HG03135 (cell line): ENCODE measurements around the gene SYNE4.

Experiments used
- ATAC-seq: cut with Tn5 transposase; IDR thresholded peaks from one replicate; pipeline ENCODE4 v1.9.1; 2021; ENCODE audit warnings: mild to moderate bottlenecking, moderate library complexity; ENCODE audit not compliant: unreplicated experiment

SYNE4 gene

DNA sequence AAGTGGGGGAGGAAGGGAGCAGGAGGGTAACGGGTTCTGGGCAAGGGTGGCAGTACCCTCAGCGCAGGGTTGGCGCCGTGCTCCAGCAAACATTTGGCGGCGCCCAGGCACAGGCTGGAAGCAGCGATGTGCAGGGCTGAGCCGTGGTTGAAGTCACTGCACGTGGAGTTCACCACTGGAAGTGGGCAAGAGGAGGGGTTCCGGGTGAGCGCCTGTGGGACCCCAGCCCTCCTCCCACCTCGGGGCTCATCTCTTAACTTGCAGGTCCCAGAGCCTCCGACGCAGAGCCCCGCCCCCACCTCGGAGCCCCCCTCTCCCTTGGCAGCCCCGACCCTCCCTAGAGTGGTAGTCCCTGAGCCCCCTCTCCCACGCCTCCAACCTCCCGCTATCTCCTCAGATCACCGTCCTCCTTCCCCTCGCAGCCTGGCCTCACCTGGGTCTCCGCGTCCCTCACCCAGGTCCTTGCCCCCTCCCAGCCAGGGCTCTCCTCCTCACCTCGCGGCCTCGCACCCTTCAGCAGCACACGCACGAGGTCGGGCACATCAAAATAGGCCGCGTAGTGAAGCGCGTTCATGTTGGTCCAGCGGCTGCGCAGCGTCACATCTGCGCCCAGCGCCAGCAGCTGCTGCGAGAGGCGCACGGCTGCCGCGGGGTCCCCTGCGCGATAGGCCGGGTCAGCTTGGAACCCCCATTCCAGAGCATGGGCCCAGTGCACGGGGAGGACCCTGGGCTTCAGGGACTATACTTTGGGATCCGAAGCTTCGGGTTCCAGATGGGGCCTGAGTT is 17.7 kb upstream of the SYNE4 start:
- ATAC-seq, result no peak

DNA sequence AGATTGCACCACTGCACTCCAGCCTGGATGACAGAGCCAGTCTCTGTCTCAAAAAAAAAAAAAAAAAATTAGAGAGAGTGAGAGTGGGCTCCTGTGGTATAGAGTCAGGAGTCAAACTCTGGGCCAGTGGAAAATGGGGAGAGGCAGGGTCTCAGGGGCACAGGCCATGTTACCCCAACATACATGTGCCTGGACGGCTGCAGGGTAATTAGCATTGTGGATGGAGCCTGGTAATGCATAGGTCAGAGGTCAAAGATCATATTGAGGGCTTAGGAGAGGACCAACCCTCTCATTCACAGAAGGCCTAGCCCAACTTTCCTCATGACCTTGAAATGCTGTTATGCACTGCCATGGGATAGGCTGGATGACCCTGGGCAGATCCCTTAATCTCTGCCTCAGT is 16.9 kb upstream of the SYNE4 start:
- no peak for ATAC-seq

DNA sequence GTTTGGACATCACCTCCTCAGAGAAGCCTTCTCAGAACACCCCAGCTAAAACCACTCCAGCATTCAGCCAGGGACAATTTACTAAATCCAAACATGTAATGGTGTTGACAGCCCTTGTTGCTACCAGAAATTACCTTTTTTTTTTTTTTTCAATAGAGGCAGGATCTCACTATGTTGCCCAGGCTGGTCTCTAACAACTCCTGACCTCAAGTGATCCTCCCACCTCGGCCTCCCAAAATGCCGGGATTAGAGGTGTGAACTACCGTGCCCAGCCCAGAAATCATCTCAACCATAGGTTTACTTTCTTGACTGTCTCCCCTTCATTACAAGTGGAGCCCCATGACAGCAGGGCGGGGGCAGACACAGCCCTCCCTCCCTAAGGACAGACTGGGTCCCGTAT is 14.8 kb upstream of the SYNE4 start:
- ATAC-seq, result no peak

DNA sequence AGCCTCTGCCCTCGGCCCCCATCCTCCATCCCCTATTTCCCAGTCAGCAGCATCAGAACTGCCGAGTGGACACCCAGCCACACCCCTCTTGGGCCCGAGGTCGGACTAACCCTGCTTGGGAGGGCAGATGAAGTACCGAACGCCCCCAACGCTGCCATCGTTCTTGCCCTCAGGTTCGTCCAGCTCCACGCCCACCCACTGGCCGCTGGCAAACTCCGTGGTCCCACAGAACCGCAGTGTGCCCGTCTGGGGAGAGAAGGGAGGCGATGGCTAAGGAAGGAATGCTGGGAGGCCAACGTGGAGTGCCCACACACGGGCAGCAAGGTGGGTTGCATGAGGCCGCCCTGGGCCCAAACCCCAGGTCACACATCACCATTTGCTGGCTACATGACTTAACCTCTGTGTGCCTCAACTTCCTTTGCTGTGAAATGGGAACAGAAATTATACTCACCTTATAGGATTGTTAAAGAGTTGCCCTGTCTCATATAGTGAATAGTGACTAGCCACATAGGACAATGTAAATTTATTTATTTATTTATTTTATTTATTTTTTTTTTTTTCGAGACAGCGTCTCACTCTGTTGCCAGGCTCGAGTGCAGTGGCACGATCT is 10.6 kb upstream of the SYNE4 start:
- ATAC-seq, result no peak

DNA sequence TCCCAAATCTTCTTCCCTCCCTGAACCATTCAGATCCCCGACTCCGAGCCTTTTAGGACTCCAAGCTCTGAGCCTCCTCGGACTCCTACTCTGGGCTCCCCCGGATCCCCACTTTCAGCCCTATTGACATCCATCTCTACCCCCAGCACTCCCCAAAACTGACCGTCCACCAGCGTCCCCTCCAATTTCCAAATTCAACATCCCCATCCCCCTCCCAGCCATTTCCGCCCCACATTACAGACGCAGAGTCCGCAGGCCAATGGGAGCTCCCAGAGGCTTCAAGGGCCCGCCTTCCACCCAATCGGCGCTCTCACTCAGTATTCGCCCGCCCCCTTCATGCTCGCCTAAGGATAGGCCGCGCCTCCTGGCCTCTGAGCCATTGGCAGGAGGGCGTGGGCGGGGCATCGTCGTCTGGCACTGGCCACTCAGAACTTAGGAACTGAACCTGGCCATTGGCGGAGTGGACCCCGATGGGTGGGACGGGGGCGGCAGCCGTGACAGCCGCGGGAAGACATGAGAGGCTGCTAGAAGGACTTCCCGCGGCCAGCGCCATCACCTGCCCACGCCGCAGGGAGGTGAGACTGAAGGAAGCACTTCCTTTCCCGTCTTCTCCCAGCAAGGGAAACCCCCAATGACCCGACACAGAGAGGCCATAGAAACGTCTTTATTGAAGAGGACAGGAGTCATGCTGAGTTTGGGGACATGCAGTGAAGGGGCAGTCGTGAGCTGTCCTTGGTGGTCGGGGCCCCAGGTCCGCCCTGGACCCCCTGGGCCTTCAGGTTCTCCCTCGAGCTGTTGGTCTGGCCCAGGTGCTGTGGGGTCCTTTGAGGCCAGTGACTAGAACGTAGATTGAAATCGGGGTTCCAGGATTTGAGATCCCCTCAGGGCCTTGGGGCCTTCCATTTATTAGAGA is 5.7 kb upstream of the SYNE4 start, which contains the start of gene ALKBH6:
ALKBH6 (minus strand) TSS at position 202 of the 913 bp plus-strand sequence. CDS start 816 bp downstream, outside the sequence.
- peak; percentile 97 for ATAC-seq

DNA sequence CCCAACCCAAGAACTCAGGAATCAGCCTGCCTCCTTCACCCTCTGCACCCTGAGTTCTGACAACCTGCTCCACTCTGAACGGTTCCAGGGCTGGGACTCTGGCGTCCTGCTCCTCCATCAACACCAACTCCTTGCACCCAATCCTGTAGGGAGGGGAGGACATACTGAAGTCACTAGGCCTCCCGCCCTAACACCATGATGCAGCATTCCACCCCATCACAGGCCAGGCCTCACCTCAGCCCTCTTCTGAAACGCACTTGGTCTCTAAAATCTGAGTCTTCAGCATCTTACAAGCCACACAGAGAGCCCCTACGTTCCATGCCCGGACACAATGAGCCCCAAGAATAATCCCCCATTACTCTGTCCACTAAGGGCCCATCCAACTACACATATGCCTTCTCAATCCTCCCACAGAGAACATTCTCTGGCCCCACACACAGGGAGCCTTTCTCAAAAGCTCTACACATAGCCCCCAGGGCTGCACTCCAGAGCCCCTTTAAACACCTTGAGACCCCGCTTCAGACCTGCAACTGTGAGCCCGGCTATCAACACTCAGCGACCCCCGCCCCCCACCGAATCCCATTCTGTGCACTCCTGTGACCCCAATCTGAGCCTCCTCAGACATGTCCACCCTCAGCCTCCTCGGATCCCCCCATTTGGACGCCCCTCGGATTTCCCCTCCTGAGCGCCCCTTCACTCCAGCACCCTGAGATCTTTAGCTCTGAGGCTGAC is 4.8 kb upstream of the SYNE4 start:
- no peak for ATAC-seq

DNA sequence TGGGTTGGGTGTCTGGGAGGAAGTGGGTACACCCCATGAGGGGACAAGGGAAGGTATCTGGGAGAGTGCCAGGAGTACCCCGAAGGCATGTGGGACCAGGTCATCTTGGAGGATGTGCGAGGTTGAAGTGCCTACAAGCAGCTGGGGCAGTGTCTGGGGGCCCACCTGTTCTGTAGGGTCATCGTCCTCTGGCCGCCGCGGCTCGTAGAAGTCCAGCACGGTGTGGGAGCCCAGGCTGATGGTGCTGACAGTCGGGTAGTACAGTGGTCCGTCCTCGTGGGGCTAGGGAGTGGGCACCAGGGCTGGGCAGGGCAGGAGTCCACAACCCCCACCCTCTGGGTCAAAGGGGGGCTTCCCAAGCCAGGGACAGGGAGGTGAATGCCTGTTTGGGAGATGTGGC is 1.8 kb upstream of the SYNE4 start:
- ATAC-seq, result no peak

DNA sequence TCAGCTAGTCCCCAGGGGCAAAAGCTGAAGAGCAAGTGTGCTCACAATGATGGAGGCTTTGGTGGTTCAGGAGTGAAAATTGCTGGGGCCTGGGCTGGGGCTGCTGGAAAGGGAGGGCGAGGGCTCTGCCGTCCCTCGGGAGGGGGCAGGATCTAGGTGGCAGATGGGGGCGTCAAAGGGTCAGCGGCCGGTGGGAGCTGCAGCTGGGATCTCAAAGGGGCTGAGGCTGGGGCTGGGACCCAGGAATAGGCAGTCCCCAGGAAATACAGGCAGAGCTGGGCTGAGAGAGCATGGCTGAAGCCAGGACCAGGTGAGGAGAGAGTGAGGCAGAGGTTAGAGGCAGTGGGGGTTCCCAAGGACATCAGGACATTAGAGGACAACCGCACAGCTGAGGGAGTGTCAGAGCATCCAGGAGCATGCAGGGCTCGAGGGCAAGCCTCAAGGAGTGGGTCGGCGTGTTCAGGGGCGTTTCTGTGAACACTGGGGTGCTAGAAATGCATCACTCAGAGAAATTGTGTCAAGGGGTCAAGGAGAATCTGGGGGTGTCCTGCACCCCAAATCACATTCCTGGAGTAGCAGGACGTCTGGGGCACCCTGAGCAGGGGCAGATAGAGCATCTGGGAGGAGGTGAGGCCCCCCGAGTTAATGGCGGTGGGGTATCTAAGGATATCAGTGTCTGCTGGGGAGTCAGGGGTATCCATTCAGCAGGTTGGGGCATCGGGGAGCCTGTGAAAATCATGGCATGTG is 1.2 kb upstream of the SYNE4 start:
- no peak for ATAC-seq

DNA sequence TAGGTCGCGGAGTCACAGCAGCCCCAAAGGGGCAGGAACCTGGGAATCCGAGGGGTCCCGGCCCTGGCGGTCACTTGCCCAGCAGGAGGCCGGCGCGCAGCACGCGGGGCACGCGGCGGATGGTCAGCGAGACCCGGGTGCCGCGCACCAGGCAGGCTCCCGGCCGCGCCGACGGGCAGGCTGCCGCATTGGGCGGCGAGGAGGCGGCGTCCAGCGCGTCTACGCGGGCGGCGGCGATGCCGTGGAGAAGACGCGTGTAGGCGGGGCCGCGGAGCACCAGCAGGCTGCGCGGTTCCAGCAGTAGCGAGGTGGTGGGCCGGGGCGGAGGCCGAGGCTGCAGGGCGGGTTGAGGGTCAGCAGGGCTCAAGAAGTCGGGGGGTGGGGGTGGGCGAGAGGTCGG is 607 bp upstream of the SYNE4 start:
- ATAC-seq, result no peak

DNA sequence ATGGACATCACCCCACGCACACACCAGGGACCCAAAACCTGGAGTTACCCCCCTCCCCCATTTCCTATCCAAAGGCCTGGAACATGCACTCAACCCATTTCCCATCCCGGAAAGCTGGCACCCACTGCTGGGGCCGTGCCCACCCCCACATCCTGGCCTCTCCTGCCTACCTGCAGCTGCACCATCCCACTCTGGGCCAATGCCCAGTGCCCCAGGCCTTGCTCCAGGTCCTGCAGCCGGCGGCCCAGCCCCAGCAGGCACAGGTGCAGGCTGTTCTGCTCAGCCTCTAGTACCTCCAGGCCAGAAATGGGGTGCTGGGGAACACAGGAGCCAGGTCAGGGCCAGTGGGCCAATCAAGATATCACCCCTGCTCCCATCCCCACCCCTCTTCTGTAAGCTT is 1.7 kb downstream of the SYNE4 start:
- no peak for ATAC-seq

DNA sequence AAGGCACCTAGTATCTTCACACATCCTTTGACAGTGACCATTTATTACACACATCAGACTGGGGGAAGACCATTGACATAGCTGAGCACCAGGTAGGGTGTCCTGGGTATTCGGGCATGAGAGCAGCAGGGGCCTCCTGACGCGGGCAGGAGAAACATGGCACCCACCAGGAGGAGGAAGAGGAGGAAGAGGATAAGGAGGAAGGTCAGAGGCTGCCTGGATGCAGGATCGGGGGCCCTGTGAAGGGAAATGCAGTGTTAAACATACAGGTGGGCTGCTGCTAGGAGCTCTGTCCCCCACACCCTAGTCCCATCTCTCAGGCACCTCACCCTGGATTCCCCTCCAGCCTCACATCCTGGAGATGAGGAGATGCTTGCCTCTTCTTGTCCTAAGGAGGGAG is 5.3 kb downstream of the SYNE4 start:
- ATAC-seq, result no peak

DNA sequence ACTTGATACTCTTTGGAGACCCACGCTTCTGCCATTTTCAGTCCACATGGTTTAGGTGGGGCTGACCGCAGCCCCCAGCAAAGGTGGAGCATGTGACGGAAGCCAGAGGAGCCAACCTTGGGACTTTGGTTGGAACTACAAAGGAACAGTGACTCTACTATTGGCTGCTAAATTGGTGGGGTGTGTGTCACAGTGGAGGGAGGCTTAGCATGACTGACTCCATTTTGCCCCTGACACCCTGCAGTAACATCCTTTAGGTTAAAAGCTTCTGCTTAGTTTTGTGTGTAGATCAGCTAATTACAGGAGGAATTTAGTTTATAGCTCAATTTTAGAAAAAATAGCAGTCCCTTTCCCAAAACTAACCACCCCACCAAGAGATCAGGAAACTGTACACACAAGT is 7.0 kb downstream of the SYNE4 start:
- no peak for ATAC-seq

DNA sequence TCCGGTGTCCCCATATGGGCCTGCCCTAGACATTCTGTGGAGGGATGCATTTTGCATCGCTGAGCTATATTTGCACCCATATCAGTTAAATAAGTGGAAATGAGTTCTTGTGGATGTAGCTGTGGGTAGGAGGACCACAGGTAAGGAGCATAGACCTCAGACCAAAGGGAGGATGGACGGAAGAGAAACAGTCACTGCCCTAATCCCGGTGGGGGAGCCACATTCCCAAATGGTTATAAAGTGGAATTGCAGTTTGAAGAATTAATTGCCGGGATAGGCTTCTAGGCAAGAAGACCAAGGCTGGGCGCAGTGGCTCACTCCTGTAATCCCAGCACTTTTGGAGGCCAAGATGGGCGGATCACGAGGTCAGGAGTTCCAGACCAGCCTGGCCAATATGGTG is 11.8 kb downstream of the SYNE4 start:
- ATAC-seq, result no peak

DNA sequence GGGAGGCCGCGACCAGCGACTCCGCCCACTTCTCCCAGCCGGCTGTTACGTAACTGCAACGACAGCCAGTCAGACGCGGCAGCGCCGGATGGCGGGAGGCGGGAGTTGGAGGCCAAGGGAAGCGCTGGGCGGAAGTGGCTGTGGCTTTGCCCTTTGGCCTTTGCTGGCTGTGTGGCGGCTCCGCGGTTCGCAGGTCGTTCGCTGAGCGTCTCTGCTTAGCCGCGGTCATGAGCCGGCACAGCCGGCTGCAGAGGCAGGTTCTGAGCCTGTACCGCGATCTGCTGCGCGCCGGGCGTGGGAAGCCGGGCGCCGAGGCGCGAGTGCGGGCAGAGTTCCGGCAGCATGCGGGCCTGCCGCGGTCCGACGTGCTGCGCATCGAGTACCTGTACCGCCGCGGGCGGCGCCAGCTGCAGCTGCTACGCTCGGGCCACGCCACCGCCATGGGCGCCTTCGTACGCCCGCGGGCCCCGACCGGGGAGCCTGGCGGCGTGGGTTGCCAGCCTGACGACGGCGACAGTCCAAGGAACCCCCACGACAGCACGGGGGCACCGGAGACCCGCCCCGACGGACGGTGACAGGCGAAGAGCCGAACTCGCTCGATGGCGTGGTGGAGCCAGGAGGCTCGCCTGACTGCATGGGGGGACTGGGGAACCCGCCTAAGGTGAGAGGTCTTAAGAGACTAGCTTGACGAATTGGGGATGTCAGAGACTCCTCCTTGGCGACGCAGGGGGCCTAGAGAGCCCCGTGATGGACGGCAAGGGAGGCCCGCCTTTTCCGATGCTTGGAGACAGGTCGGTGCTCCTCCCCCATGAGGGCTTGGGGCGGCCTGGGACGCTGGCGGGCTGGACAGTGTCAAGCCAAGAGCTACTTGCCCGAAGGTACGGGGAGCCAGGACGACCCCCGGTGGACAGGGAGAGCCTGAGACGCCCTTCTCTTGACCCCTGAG is 13.3 kb downstream of the SYNE4 start, which contains the start of gene SDHAF1:
SDHAF1 (plus strand) TSS at position 141 of the 946 bp plus-strand sequence; CDS start at position 228, 87 bp downstream.
- peak; percentile 83 for ATAC-seq

DNA sequence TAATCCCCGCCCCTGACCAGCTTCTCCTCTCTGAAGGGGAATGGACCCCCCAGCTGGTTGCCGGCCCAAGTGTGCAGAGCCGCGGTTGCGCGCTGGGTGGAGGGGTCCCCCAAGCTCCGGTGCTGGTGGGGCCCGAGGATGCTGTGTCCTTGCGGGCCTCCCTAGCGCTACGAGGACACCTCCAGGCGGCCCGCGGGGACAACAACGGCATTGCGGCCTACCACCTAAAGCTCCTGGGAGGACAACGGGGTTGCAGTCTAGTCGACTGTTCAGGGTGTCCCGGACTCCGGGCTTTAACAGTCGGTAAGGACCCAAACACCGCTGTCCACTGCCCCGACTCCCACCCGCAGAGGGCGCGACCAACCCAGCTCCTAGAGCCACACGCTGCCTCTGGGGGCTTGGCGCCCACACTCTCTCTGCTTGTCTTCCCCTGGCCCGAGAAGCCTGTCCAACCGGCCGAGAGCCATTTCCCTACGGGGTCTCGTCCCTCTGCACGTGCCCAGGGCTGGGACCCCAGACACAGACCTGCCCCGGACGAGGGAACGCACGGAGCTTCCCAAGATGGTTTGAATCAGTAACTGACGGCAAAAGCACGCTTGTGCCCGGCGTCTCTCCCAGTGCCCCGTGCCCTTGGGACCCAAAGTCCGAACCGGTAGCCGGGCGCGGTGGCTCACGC is 14.6 kb downstream of the SYNE4 start:
- ATAC-seq, result no peak

DNA sequence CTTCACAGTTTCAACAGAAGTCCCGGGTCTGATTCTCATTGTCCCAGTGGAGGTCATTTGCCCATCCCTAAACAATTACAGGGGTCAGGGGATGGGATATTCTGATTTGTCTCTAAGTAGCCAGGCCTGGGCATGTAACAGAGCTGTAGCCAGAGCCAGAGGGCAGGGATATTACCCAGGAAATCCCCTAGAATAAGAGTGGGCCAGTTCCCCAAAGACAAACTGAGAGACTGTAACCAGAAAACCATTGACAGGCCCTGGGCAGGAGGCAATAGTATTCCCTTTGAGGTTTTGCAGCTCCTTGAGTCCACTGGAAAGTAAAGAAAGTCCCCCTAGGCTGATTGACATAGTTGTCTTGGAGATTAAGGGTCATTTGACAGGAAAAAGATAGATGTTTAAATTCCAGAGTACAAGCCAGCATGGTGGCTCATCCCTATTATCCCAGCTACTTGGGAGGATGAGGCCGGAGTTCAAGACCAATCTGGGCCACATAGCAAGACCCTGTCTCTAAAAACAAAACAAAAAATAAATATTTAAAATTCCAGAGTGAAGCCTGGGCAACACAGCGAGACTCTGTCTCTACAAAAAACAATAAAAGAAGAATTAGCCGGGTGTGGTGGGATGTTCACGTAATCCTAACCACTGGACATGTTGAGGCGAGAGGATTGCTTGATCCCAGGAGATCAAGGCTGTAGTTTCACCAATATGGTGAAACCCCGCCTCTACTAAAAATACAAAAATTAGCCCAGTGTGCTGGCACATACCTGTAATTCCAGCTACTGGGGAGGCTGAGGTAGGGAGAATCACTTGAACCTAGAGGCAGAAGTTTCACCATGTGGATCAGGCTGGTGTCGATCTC is 15.5 kb downstream of the SYNE4 start:
- ATAC-seq, result no peak

DNA sequence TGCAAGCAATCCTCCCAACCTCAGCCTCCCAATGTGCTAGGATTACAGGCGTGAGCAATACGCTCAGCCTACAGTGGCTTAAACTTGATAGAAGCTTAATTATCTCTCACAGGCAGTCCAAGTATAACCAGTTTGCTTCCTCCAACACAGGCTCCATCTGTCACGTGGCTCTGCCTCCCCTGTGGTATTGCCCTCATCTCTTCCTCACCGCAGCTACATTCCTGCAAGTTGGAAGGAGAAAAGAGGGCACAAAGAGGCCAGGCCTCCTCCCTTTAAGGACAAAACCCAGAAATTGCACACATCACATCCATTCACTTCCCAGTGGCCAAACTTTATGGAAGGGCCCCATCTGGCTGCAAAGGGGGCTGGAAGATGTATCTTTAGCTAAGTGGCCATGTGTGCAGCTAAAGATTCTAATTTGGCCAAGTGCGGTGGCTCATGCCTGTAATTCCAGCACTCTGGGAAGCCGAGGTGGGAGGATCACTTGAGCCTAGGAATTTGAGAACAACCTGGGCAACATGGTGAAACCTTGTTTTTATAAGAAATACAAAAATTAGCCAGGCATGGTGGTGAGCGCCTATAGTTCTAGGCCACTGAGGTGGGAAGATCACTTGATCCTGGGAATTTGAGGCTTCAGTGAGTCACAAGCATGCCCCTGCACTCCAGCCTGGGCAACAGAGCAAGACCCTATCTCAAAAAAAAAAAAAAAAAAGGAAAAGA is 16.7 kb downstream of the SYNE4 start:
- ATAC-seq, result no peak
